Stimulated activated naive CD4-positive, alpha-beta T cell (primary cell): Measurements from ENCODE around the gene GRM7.
"Not testable (repeated sequence)": the region's sequence is repeated elsewhere in the genome, so short reads cannot be mapped to it uniquely, and the experiment has no call there.

Source experiments
- DNase-seq, 6 experiments: peaks; one replicate each; lab custom pipeline; 2025; lab: John Stamatoyannopoulos, UW

Gene GRM7

DNA sequence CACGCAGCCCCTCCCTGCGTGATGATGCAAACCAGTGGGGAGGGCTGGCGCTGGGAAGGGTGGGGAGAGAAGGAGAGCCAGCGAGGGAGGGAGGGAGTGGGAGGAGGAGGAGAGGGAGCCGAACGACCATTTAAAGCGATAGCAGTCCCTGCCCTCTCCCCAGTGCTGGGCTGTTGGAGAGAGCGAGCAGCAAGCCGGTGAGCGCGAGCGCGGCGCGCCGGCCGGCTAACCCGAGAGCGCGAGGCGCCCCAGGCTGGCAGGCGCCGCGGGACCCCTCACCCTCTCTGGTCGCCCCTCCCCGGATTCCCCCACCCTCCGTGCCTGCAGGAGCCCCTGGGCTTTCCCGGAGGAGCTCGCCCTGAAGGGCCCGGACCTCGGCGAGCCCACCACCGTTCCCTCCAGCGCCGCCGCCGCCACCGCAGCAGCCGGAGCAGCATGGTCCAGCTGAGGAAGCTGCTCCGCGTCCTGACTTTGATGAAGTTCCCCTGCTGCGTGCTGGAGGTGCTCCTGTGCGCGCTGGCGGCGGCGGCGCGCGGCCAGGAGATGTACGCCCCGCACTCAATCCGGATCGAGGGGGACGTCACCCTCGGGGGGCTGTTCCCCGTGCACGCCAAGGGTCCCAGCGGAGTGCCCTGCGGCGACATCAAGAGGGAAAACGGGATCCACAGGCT is at the start of gene GRM7:
Gene GRM7, plus strand, starts transcription at position 162 of the 671 bp plus-strand sequence.
- no peak for DNase-seq

DNA sequence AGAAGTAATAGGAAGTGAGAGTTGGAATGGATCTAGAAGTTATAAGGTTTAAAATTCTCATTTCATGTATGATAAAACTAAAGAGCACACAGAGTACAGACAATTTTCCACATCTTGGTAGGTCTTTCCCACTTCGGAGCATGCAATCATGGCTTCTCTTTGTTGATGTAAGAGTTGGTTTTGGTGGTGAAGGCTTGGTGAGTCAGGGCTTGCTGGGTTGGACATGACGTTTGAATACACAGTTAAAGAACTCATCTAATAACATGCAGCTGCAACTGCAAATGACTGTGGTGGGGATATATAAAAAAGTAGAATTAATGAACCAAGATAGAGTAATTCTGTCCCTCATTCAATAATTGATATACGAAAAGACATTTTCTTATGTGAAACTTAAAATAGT is 39.5 kb upstream of the GRM7 start:
- no peak for DNase-seq

GRCh38 chr3:6825524-6825923 is 35.4 kb upstream of the GRM7 start:
- DNase-seq, result no peak

- no peak for DNase-seq
These were observed 33.5 kb upstream of the GRM7 start for GRCh38 chr3:6827453-6827852.

- no peak for DNase-seq
These were observed 16.2 kb upstream of the GRM7 start for GRCh38 chr3:6844723-6845122.

GRCh38 chr3:6854184-6854583 is 6.7 kb upstream of the GRM7 start:
- DNase-seq, result no peak

DNA sequence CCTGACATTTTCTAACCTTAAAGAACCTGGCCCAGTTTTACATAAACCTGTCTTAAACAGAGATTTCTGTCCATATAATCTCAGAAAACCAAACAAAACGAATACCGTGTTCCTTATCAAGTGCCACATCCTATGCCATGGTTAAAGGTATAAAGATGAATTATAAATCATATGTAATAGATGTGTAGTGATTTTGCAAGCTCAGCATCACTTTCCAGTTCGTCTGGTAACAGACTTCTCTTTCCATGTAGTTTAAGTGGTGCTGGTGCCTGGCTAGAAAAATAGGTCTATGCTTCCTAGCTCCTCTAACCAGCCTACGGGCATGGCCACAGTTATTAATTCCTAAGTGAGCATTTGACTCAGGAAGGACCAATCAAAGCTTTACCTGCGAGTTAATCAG is 3.4 kb upstream of the GRM7 start:
- DNase-seq, result no peak

DNA sequence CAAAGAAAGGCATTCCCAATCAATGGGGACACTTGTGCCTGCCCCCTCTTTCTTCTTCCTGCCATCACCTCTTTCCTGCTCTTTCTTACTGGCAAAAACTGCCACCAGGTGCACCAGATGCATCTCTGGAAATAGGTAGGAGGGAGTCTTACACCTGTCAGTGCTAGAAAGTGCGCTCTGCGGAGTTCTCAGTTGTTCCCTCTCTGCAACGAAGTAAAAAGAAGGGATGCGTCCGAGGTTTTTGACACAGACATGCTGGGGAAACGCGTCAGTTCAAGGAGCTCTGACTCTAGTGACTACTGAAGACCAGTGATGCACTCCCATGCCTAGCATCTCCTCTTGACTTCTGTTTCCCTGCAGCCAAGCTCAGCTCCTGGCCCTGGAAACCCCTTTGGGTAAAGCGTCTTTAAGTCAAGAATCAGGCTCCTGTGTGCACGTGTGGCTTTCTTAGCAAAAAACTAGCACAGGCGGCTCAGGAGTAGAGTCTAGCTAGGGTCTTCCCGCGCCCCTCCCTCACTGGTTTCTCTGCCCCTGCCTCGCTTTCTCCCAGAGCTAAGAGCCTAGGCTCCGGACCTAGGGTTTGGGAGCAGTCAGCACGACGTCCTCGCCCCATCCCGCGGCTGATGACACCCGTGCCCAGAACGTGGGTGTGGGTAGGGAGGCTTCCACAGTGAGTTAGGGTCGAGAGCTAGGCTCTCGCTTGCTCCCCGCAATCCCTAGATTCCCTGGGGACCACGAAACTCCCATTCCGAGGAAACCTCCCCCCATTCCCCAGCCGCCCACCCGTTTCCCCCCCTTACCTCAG is 564 bp upstream of the GRM7 start:
- no peak for DNase-seq

DNA sequence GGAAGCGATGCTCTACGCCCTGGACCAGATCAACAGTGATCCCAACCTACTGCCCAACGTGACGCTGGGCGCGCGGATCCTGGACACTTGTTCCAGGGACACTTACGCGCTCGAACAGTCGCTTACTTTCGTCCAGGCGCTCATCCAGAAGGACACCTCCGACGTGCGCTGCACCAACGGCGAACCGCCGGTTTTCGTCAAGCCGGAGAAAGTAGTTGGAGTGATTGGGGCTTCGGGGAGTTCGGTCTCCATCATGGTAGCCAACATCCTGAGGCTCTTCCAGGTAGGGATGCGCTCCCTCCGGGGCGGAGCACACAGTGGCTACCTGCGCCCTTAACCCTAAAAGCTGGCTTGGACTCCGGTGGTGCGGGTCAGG is 698 bp downstream of the GRM7 start:
- no peak for DNase-seq

DNA sequence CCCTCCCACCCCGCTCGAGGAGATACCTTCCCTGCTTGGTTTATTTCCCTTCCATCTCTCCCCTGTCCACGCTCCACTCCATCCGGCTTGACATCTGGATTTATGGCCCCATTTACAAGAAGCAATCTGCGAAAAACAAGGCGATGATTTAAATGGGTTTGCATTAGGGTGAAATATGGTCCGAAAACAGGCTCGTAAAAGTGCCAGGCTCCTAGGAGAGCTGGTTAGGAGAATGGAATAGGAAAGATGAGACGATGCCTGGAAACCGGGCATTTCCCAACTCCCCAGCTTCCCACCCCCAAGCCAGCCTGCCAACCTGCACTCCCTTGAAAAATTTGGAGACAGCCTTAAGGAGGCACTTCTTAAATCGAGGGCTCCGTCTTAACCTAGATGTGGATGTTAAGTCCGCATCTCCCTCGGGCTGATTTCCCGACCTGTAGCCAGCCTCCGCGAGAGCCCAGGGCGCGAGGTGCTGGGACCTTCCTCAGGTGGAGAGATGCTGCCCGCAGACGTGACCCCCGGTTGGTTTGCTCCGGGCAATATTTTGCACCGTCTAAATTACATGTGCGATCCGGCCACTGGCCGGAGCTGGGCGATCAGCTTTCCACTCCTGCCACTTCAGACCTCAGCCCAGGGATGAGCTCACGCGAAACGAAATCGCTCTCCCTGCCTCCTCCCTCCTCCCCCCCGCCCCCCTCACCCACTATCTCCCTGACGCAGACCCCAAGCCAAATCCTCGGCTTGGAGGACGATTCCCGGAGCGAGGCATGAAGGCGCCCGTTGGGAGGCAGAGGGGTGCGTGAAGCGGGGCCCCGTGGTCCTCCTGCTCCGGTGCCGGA is 1.3 kb downstream of the GRM7 start:
- DNase-seq, result no peak

- DNase-seq, result no peak
These were observed 1.9 kb downstream of the GRM7 start for GRCh38 chr3:6862880-6863195.

DNA sequence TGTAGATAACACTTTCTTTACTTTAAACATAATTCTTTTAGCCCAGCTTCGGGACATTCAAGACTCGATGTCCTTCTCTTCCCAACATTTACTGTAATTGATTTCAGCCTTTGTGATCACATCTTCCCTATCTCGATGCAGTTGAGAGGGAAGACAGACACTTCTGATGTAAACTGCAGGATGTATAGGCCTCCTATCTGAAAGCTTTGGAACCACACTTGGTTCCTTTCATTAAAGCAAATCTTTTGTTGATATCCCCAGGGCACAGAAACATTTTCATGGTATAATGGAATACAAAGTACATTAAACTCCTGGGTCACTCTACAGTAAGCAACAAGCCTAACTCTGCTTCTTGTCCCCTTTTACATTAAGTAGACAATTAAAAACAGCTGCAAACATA is 6.4 kb downstream of the GRM7 start:
- no peak for DNase-seq

GRCh38 chr3:6878731-6879130 is 17.8 kb downstream of the GRM7 start:
- DNase-seq, result no peak

DNA sequence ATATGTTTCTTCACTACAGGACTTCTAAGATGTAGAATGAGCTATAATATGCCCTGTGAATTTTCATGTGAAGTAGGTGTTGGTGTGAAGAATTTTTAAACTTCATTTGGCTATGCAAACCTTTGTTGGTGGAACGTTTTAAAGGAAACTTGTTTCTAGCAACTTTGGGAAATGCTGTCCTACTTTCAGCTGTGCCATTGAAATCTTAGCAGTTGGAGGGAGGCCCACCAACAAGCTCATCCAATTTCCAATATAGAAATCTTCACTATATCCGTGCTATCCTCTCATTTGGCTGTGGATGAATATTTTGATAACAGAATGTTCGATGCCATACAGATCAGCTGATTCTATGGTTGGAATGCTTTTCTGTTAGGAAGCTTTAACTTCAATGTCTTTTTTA is 51.3 kb downstream of the GRM7 start:
- DNase-seq, result no peak

- no peak for DNase-seq
These were observed 55.0 kb downstream of the GRM7 start for GRCh38 chr3:6915898-6916297.

GRCh38 chr3:6921066-6921465 is 60.2 kb downstream of the GRM7 start:
- no peak for DNase-seq

- no peak for DNase-seq
These were observed 61.0 kb downstream of the GRM7 start for GRCh38 chr3:6921876-6922275.

GRCh38 chr3:6928064-6928463 is 67.1 kb downstream of the GRM7 start:
- no peak for DNase-seq

- DNase-seq, result no peak
These were observed 69.0 kb downstream of the GRM7 start for GRCh38 chr3:6929918-6930317.

- DNase-seq, result not testable (repeated sequence)
These were observed 74.5 kb downstream of the GRM7 start for GRCh38 chr3:6935418-6935817.

GRCh38 chr3:6935970-6936369 is 75.1 kb downstream of the GRM7 start:
- DNase-seq, result no peak

GRCh38 chr3:6962801-6963200 is 101.9 kb downstream of the GRM7 start:
- DNase-seq, result no peak

DNA sequence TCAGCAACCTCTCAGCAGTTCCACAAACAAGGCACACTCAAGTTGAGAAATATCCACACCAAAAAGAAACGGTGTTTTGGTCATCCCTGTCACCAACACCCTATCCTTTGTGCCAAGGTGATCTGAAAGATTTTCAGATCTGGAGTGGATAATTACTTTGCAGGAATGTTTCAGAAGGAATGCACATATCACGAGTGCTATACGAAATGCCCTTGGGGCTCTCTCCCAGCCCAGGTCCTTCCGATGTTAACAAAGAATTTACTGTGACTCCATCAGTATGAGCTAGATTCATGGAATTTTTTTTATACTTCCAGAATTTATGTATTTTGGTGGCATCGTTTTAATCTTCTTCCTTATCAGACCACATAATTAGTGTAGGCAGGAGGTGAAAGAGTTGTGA is 105.0 kb downstream of the GRM7 start:
- no peak for DNase-seq
